Esophagus (tissue), 2 donors: ENCODE results near the gene C11orf54. TPM values are rescaled to one million over a fixed set of nuclear protein-coding genes. Genes with fewer than 3 reads are reported as not detected.

Source experiments
- H3K27ac ChIP-seq, 2 donors: one replicate each; pipeline ENCODE4 v1.5.1; 2013; ENCODE audit warnings: low read depth in 2 of 2, mild to moderate bottlenecking in 2 of 2, inconsistent platforms in 1 of 2, low read length in 1 of 2, moderate library complexity in 1 of 2
- H3K27me3 ChIP-seq, 2 donors: one replicate each; pipeline ENCODE4 v1.6.1; 2013; ENCODE audit warnings: low read length in 2 of 2, control low read depth in 1 of 2, mild to moderate bottlenecking in 1 of 2; ENCODE audit not compliant: insufficient read depth in 2 of 2, control insufficient read depth in 1 of 2
- H3K36me3 ChIP-seq, 2 donors: one replicate each; pipeline ENCODE4 v1.6.1; 2013; ENCODE audit warnings: low read length in 1 of 2; ENCODE audit not compliant: control insufficient read depth in 2 of 2, insufficient read depth in 2 of 2
- H3K4me1 ChIP-seq, 2 donors: one replicate each; pipeline ENCODE4 v1.6.1; 2013; ENCODE audit warnings: low read length in 1 of 2; ENCODE audit not compliant: control insufficient read depth in 2 of 2, insufficient read depth in 2 of 2
- H3K4me3 ChIP-seq, 2 donors: one replicate each; pipeline ENCODE4 v1.5.1; 2013; ENCODE audit warnings: low read length in 2 of 2, mild to moderate bottlenecking in 2 of 2, low read depth in 1 of 2, moderate library complexity in 1 of 2
- H3K9me3 ChIP-seq, 2 donors: one replicate each; pipeline ENCODE4 v1.6.1; 2013; ENCODE audit warnings: mild to moderate bottlenecking in 2 of 2, low read depth in 1 of 2, low read length in 1 of 2, moderate library complexity in 1 of 2; ENCODE audit not compliant: control insufficient read depth in 2 of 2, insufficient read depth in 1 of 2
- WGBS, 2 donors: extraction: QIAGEN DNeasy Blood & Tissue Kit; methylation state at CpG; one replicate each; pipeline ENCODE4 v1.1.7; 2013; 5-methylcytosine and 5-hydroxymethylcytosine counted together
- polyA plus RNA-seq, 2 donors: library from polyadenylated mRNA; stranded (reverse); fragments of 200-250 nt; gene quantifications; one replicate each; pipeline ENCODE4 v1.2.3, GENCODE V29; 2013
- donor health status: healthy with polysubstance abuse.
- donor health status: Bipolar disorder and iron deficiency.

C11orf54 gene
- polyA plus RNA-seq, 2 donors = 8.8 to 9.2 TPM

GRCh38 chr11:93801366-93801765, 59.9 kb downstream of the C11orf54 start:
- Histone ChIP-seq H3K9me3 (no peaks in the 10 kb centered on the region), H3K27ac (no peak overlapping the region), H3K4me3 (no peak overlapping the region), H3K27me3 (no peaks in the 10 kb centered on the region), H3K36me3 (peaks cover 8 to 9% of the 10 kb centered on the region in 2 donors), H3K4me1 (no peaks in the 10 kb centered on the region)
- 33 to 43% methylated on average over 2 of the region's 2 CpGs for WGBS, 2 donors

- H3K27me3 ChIP-seq = no peaks in the 10 kb centered on the region
- H3K36me3 ChIP-seq = peaks cover 12 to 13% of the 10 kb centered on the region in 2 donors
- H3K9me3 ChIP-seq = no peaks in the 10 kb centered on the region
- H3K4me1 ChIP-seq = no peaks in the 10 kb centered on the region
- no peak overlapping the region for H3K27ac ChIP-seq
- WGBS, 2 donors = 97 to 99% methylated on average over 2 of the region's 2 CpGs
- no peak overlapping the region for H3K4me3 ChIP-seq
These were observed 63.4 kb downstream of the C11orf54 start for GRCh38 chr11:93804879-93805278.

- H3K4me3 ChIP-seq = no peak overlapping the region
- H3K27me3 ChIP-seq = no peaks in the 10 kb centered on the region
- no peak overlapping the region for H3K27ac ChIP-seq
- 98 to 99% methylated on average over 3 of the region's 3 CpGs for WGBS, 2 donors
- H3K9me3 ChIP-seq = no peaks in the 10 kb centered on the region
- no peaks in the 10 kb centered on the region for H3K4me1 ChIP-seq
- peaks cover 10 to 16% of the 10 kb centered on the region in 2 donors for H3K36me3 ChIP-seq
These were observed 66.5 kb downstream of the C11orf54 start for GRCh38 chr11:93807980-93808379.

- Histone ChIP-seq H3K4me3 (no peak overlapping the region), H3K36me3 (peaks cover 7 to 12% of the 10 kb centered on the region in 2 donors), H3K9me3 (no peaks in the 10 kb centered on the region), H3K4me1 (no peaks in the 10 kb centered on the region), H3K27me3 (no peaks in the 10 kb centered on the region), H3K27ac (no peak overlapping the region)
- 94 to 96% methylated on average over 5 of the region's 5 CpGs for WGBS, 2 donors
These were observed 72.5 kb downstream of the C11orf54 start for GRCh38 chr11:93813974-93814373.

Other genes with a start within 250 kb of the C11orf54 start
- gene SMCO4, start 198.3 kb upstream of the C11orf54 start, polyA plus RNA-seq = 10 to 100 TPM in 1 of 2 donors, 1 to 10 TPM in 1; 7.9 to 14.2 TPM
- 1 to 10 TPM; 3.4 to 8.7 TPM for gene CEP295, start 80.0 kb upstream of the C11orf54 start, polyA plus RNA-seq
- gene TAF1D, start 177 bp upstream of the C11orf54 start, polyA plus RNA-seq = 100 to 1,000 TPM in 1 of 2 donors, 10 to 100 TPM in 1; 70.2 to 156 TPM
- gene MED17, start 42.6 kb downstream of the C11orf54 start, polyA plus RNA-seq = 1 to 10 TPM; 6.3 to 9.4 TPM
- gene VSTM5, start 108.9 kb downstream of the C11orf54 start, polyA plus RNA-seq = under 1 TPM; 0.05 to 0.06 TPM